GM19193 (cell line): ENCODE measurements around the gene LONP1.

Experiments used
- POLR2A ChIP-seq: IDR thresholded peaks from 4 replicates; pipeline ENCODE4 v1.6.1; 2011; ENCODE audit not compliant: insufficient read depth, insufficient read length; ENCODE audit errors: extremely low read depth

The LONP1 gene

GRCh38 chr19:5718037-5718578 lies 1.8 kb downstream of the LONP1 start:
- TF ChIP-seq POLR2A = no peak

- TF ChIP-seq POLR2A = no peak
Observed at GRCh38 chr19:5717215-5717935, 2.6 kb downstream of the LONP1 start.

DNA sequence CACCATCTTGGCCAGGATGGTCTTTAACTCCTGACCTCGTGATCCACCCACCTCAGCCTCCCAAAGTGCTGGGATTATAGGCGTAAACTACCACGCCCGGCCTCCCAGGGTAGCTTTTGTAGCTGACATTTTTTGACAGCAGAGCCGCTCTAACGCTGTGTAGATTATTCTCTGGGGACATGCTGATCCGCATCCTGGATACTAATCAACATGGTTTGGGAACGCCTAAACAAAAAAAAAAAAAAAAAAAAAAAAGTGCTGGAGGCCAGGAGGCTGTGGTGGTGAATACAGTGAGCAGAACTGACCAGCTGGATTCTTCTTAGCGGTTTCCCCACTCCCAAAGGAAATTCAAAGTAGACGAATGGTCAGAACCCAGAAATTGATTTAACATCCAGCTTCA lies 5.1 kb downstream of the LONP1 start:
- TF ChIP-seq POLR2A = no peak

GRCh38 chr19:5713228-5713627 lies 6.7 kb downstream of the LONP1 start:
- TF ChIP-seq POLR2A = no peak

GRCh38 chr19:5711713-5712161 lies 8.2 kb downstream of the LONP1 start:
- no peak for TF ChIP-seq POLR2A

DNA sequence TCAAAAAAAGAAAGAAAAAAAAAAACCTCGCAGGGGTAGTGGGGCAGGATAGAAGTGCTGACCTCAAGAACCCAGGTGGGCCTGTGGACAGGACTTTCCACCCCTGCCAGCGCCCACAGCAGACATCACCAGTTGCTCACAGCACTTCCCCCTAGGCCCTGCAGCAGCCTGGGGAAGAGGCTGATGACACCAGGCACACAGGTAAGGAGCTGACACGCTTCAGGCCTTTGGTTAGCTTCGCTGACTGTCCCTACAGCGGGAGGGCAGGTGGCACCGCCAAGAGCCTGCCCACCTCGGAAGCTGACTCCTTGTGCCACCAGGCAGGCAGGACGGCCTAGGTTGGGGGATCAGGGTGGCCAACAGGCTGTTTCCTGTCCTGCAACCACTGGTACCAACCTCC lies 8.9 kb downstream of the LONP1 start:
- TF ChIP-seq POLR2A = no peak

- TF ChIP-seq POLR2A = no peak
Observed at GRCh38 chr19:5707576-5708575, 12.1 kb downstream of the LONP1 start.

- TF ChIP-seq POLR2A = no peak
Observed at GRCh38 chr19:5706876-5707573, 12.9 kb downstream of the LONP1 start.

- TF ChIP-seq POLR2A = no peak
Observed at GRCh38 chr19:5705552-5705951, 14.4 kb downstream of the LONP1 start.

DNA sequence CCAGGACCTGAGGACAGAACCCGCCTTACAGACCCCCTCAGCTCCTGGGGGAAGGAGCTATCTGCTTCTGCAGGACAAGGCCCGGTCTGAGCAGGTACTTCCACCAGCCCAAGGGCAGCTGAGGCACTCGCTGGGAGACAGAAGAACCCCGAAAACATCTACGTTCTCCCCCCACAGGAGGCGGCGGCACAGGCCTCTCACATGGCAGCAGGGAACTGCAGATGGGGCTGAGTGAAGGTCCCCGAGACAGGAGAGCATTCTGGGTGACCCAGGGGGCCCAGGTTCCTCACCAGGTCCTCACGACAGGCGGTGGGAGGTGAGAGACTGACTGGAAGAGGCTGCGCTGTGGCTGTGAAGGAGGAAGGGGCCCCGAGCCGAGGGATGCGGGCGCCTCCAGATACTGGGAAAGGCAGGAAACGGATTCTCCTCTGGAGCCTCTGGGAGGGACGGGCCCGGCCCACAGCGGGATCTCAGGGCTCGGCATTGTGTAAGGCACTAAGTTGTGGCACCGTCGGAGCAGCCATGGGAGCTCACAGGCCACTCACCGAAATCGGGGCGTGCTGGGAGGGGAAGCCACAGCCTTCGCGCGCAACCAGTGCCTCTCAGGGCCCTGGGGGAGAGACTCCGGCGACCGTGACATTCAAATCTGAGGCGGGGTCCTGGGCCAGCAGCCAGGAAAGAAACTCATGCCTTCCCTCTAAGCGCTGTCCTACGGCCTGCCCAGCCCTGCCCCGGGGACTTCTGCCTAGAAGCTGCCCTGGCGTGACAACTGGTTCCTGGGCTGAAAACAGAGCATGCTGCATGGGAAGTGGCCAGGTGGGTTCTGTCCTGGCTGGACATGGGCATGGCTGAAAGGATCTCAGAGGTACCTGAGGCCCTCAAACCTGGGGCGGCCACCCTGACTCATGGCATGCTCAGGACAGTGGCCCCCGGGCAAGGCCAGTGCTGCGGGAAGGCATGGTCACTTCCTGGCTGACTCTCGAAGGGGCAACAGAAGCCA lies 15.8 kb downstream of the LONP1 start:
- no peak for TF ChIP-seq POLR2A

- TF ChIP-seq POLR2A = no peak
Observed at GRCh38 chr19:5700455-5701092, 19.4 kb downstream of the LONP1 start.

GRCh38 chr19:5698635-5699422 lies 21.1 kb downstream of the LONP1 start:
- TF ChIP-seq POLR2A = no peak
